ENCODE measurements around the gene DDR2. TPM values are rescaled to one million over a fixed set of nuclear protein-coding genes. Genes with fewer than 3 reads are reported as not detected.

DDR2 gene
- total and polyA plus RNA-seq, 8 donors: 6.8 to 117 (median 34.1) TPM

DNA sequence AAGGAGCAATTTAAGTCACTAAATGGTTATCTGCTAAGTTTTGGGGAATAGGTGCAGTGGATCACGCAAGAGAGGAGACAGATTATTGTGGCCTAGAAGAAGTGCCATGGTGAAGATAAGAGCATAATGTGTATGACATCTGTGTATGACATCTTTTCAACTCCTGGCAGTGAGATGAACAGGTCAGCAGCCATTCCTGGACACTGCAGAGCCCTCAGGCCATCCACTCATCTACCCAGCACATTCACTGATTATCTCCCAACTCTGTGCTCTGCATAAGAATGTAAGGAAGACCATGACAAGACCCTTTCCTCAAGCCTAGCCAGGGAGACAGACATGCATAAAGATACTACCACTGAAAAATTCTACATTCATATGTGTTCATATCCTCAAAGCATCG, 73.7 kb downstream of the DDR2 start:
- no peak for DNase-seq
- H3K4me1 ChIP-seq: peaks cover 0 to 59% (median 29%) of the 10 kb centered on the region in 4 donors
- intact Hi-C loops (cut with DNase I; ENCODE audit: low total_unique reads): no loop called here
- H3K27me3 ChIP-seq: no peaks in the 10 kb centered on the region
- H3K36me3 ChIP-seq: no peaks in the 10 kb centered on the region
- no peak overlapping the region for H3K27ac ChIP-seq
- 47 to 80% (median 59%) methylated on average over 2 of the region's 2 CpGs for WGBS, 5 donors
- H3K9me3 ChIP-seq: no peaks in the 10 kb centered on the region
- no peak overlapping the region for H3K4me3 ChIP-seq
- TF ChIP-seq EP300 (IDR thresholded peaks at IDR 0.05) (no peak), POLR2A (IDR thresholded peaks at IDR 0.05) (no peak), POLR2AphosphoS5 (IDR thresholded peaks at IDR 0.05) (no peak)
- TF ChIP-seq, protein P1, sequence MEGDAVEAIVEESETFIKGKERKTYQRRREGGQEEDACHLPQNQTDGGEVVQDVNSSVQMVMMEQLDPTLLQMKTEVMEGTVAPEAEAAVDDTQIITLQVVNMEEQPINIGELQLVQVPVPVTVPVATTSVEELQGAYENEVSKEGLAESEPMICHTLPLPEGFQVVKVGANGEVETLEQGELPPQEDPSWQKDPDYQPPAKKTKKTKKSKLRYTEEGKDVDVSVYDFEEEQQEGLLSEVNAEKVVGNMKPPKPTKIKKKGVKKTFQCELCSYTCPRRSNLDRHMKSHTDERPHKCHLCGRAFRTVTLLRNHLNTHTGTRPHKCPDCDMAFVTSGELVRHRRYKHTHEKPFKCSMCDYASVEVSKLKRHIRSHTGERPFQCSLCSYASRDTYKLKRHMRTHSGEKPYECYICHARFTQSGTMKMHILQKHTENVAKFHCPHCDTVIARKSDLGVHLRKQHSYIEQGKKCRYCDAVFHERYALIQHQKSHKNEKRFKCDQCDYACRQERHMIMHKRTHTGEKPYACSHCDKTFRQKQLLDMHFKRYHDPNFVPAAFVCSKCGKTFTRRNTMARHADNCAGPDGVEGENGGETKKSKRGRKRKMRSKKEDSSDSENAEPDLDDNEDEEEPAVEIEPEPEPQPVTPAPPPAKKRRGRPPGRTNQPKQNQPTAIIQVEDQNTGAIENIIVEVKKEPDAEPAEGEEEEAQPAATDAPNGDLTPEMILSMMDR (IDR thresholded peaks at IDR 0.05): no peak

DNA sequence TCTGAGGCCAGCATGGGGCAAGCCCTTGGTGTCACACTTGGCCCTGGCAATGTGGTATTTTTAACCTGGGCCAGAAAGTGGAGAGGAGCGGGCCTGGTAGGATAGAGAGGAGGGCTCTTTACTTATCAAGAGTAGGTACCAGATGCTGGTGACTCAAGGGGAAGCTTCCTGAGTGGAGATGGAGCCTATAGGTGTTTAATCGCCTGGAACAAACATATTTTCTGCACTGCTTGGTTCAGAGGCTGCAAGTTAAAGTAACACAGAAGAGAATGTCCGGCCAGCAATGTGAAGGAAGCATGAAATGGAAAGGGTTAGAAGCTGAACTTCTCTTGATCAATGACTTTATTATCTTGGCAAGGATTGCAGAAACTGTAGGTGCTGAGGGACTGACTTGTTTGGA, 74.3 kb downstream of the DDR2 start:
- DNase-seq: no peak
- 90 to 97% (median 95%) methylated on average over 3 of the region's 3 CpGs for WGBS, 5 donors
- Histone ChIP-seq H3K36me3 (no peaks in the 10 kb centered on the region), H3K9me3 (no peaks in the 10 kb centered on the region), H3K27ac (no peak overlapping the region), H3K4me3 (no peak overlapping the region), H3K27me3 (no peaks in the 10 kb centered on the region), H3K4me1 (peaks cover 0 to 57% (median 29%) of the 10 kb centered on the region in 4 donors)
- TF ChIP-seq, protein P1 (IDR thresholded peaks at IDR 0.05): no peak
- TF ChIP-seq POLR2A (IDR thresholded peaks at IDR 0.05): no peak
- no peak for TF ChIP-seq EP300 (IDR thresholded peaks at IDR 0.05)
- TF ChIP-seq POLR2AphosphoS5 (IDR thresholded peaks at IDR 0.05): no peak
- intact Hi-C loops (cut with DNase I; ENCODE audit: low total_unique reads): no loop called here

DNA sequence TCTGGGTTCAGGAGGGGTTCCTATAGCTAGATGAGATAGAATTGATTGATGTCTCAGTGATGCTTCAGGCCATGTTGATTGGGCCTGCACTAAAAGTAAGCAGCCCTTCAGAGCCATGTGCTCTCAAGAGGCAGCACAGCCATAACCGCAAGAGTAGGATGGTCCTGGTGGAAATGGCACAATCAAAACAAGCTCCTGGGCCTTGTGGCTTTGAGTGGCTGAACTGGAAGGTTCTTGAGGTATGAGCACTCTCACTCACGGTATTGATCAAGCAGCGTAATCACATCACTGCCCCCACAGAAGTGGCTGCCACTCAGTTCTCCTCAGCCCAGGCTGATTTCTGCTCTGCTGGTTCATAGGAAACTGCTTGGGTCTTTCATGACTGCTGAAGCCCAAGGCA, 76.0 kb downstream of the DDR2 start:
- H3K27ac ChIP-seq: peak overlapping the region in 3 of 5 donors; percentile 78 to 81 (median 79)
- no peak overlapping the region for H3K4me3 ChIP-seq
- intact Hi-C loops (cut with DNase I; ENCODE audit: low total_unique reads): no loop called here
- H3K9me3 ChIP-seq: no peaks in the 10 kb centered on the region
- H3K36me3 ChIP-seq: no peaks in the 10 kb centered on the region
- no peak for DNase-seq
- H3K27me3 ChIP-seq: no peaks in the 10 kb centered on the region
- 78 to 95% (median 83%) methylated on average over 2 to 3 of the region's 3 CpGs for WGBS, 5 donors
- TF ChIP-seq EP300 (IDR thresholded peaks at IDR 0.05): no peak
- TF ChIP-seq POLR2AphosphoS5 (IDR thresholded peaks at IDR 0.05): no peak
- no peak for TF ChIP-seq POLR2A (IDR thresholded peaks at IDR 0.05)
- TF ChIP-seq, protein P1 (IDR thresholded peaks at IDR 0.05): no peak
- H3K4me1 ChIP-seq: peaks cover 5 to 64% (median 44%) of the 10 kb centered on the region in 4 donors

DNA sequence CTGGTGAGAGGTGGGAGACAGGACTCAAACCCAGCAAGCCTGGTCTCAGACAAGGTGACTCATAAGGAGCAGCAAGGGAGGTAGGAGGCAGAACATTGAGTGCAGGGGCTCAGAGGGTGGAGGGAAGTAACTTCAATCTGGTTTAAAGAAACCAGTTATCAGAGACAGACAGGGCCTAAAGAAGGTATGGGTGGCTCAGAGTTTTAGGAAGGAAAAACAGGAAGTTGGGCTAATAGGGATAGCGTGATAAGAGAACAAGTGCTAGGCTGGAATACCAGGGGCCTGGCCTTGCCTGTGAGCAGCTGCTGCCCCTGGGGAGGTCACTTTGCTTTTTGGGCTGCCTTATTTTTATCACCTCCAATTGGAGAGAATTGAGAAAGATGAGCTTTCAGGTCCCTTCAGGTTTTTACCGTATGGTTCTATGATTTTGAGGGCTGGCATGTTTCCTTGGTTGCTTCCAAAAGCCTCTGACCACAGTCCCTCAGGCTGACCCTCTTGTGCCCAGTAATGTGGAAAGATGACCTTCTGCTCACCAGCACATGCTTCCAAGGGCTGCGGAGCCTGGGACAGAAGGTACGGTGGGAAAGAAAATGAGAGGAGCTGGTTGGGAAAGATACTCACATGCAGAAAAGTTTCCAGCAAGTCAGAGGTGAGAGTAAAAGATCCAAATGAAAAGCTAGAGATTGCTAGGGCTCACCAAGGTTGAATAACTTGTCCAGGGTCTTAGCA, 77.0 kb downstream of the DDR2 start:
- Histone ChIP-seq H3K4me1 (peaks cover 5 to 57% (median 41%) of the 10 kb centered on the region in 4 donors), H3K27me3 (no peaks in the 10 kb centered on the region), H3K36me3 (no peaks in the 10 kb centered on the region), H3K27ac (peak overlapping the region; percentile 46 to 81 (median 78)), H3K4me3 (no peak overlapping the region), H3K9me3 (no peaks in the 10 kb centered on the region)
- TF ChIP-seq POLR2A (IDR thresholded peaks at IDR 0.05) (no peak), EP300 (IDR thresholded peaks at IDR 0.05) (no peak), POLR2AphosphoS5 (IDR thresholded peaks at IDR 0.05) (no peak)
- TF ChIP-seq, protein P1 (IDR thresholded peaks at IDR 0.05): no peak
- DNase-seq: no peak
- WGBS, 5 donors: 70 to 85% (median 82%) methylated on average over 4 of the region's 4 CpGs
- intact Hi-C loops (cut with DNase I; ENCODE audit: low total_unique reads): no loop called here
